GM21390 (cell line): ENCODE data around the gene RRP9.

Source experiments
- ATAC-seq: cut with Tn5 transposase; IDR thresholded peaks from one replicate; pipeline ENCODE4 v1.9.1; 2021; ENCODE audit not compliant: unreplicated experiment

The RRP9 gene

DNA sequence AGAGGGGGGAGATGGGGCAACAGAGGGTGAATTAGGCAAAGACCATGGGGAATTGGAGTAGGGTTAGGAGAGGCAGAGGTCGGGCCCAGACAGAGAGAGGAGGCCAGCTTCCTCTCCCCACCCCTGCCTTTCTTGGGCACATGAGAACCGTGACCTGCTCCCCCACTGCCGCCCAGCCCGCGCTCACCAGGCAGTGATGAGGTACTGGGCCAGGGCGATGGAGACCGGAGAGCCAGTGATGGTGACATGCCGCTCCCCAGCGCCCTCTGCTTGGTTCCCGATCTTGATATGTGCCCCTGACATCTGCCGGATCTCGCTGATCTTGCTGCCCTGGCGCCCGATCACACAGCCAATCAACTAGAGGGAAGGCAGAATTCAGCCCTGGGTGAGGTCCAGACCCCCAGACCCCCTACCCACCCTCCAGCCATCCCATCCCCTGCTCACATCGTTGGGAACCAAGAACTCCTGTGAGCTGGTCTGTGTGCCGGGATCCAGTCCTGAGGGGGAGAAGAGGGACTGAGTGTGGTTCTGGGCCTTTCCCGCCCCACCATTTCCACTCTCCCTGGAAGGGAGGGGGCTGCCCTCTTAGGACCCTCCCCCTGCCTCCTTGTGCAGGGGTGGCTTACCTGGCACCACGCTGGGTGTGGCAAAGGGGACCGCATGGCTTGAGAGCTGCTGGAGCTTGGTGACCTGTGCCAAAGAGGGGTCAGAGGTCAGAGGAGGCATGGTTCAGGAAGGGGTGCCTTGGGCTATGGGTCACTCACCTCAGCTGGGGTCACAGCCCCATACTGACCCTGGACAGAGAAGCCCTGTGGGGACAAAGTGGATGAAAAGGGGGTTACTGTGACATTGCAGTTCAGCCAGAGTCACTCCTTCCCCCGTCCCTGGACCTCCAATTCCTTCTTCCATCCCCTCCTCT is 17.2 kb upstream of the RRP9 start:
- ATAC-seq, result no peak

DNA sequence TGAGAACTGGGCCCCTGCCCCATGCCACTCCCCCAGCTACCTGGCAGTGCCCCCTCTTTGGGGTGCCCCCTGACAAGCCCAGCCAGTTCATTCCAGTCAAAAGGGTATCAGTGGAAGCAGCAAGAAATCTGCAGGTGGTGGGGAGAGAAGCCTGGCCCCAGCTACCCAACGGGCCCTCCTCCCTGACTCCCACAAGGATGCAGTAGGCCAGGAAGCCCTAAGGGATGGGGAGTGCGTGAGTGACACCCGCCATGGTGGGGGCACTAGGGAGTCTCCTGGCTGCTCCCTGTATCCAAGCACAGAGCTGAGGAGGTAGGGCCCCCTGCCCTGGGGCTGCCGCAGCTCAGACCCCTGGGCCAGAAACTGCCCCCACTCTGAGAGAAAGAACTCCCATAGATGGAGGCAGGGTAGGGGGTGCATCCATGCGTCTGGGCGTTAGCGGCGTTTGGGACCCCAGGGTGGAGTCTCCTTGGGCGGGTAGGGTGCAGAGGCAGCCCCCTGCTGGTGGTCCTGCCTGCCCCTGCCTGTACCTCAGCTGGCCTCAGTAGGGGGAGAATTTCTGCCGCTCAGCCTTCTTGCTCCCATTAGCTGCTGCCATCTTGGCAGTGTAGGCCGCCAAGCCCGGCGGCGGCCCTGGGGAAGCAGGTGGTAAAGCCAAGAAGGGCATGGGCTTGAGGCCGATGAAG is 16.0 kb upstream of the RRP9 start:
- ATAC-seq, result no peak

GRCh38 chr3:51955893-51956770 is 14.4 kb upstream of the RRP9 start:
- ATAC-seq, result no peak

DNA sequence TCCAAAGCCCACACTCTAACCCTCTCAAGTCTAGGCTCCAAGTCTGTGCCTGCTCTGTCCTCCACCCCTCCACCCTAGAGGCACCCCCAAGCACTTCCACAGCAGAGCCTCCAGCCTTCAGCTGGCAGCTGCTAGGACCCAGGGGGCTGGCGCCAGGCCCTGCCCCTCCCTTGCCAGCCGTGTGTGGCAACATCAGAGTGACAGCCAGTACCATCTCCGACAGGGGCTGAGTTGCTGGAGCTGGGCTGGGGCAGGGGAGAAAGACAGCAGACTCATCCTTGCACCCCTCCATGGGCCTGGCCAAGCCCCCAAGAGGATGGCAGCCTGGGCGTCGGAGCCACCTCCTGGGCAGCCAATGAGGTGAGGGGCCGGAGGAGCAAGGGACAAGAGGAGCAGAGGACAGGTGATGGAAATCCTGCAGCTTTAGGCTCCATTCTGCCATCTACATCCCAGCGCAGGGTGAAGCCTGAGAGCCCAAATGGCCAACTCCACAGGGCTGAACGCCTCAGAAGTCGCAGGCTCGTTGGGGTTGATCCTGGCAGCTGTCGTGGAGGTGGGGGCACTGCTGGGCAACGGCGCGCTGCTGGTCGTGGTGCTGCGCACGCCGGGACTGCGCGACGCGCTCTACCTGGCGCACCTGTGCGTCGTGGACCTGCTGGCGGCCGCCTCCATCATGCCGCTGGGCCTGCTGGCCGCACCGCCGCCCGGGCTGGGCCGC is 13.6 kb upstream of the RRP9 start, which contains the start of gene GPR62:
Gene GPR62, plus strand, starts transcription at position 207 of the 718 bp plus-strand sequence. Its CDS starts 272 bp downstream, at position 479.
- ATAC-seq, result no peak

GRCh38 chr3:51954713-51955112 is 13.0 kb upstream of the RRP9 start:
- no peak for ATAC-seq

DNA sequence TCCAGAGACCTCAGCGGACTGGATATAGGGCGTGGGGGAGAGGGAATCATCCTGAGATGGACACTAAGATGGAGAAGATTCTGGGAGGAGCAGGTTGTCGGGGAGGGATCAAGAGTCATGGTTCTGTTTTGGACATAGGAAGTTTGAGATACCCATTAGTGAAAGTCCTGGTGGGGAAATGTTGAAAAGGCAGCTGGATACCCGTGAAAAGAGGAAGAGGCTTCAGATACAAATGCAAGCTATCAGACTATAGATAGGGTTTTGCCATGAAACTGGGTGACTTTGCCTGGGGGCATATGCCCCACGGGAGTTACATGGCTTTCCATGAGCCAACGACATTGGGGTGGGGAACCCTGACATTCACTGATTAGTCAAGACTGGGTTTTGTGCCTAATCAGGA is 12.4 kb upstream of the RRP9 start:
- no peak for ATAC-seq

- ATAC-seq, result no peak
Observed at GRCh38 chr3:51953445-51953844, 11.7 kb upstream of the RRP9 start.

- no peak for ATAC-seq
Observed at GRCh38 chr3:51950899-51951298, 9.2 kb upstream of the RRP9 start.

DNA sequence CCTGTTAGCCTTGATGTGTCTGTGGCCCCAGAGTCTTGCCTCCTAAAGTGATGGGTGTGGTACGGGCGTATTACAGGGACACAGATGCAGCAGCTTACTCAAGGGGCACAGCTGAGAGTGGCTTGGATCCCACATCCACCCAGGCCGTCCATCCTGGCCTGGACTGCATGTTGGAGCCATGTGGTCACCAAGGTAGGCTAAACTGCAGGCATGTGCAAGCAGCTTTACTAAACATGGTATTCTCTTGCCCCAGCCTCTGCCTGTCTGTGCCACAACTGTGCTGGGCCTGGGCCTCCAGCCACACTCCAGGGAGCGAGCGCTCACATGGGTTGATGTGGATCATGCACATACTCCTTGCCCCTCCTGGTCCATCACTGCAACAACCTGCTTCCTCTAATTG is 7.4 kb upstream of the RRP9 start:
- ATAC-seq, result no peak

DNA sequence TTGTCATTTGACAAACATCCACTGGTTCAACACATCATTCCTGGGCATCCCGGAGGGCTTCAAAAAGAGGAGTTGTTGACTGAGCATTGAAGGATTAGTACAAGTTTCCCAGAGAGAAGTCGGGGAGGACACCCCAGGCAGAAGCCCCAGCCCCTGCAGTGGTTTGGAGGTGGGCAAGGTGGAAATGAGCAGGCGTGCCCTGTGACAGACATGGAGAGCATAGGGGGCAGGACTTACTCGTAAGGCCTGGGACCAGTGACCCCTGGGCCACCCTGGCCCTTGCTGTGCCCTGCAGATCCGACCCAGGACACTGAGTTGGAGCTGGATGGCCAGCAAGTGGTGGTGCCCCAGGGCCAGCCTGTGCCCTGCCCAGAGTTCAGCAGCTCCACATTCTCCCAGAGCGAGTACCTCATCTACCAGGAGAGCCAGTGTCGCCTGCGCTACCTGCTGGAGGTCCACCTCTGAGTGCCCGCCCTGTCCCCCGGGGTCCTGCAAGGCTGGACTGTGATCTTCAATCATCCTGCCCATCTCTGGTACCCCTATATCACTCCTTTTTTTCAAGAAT is 6.4 kb upstream of the RRP9 start:
- ATAC-seq, result no peak

DNA sequence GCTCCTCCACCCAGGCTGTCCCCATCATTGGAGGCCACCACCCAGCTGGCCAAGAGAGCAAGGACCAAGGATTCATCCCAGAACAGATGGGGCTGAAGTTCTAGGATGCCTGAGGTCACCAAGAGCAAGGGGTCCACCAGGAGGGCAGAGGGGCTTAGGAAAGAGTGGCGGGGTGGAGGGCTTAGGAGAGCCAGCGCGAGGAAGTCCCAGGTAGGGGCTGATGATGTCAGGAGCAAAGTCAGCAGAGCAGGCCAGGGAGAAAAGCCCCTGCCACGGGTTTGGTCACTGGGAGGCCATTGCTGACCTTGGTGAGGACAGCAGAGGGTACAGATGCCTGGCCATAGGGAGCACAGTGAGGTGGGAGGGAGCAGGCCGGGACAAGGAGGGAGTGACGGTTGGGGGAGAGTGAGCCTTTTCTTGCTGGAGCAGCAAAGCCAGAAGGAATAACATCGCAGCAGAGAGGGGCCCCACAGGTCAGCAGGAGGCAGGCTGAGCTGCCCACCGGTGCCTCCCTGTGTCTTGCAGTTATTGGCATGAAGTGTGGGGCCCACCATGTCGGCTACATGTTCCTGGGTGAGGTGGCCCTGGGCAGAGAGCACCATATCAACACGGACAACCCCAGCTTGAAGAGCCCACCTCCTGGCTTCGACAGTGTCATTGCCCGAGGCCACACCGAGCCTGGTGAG is 5.7 kb upstream of the RRP9 start:
- ATAC-seq, result no peak

GRCh38 chr3:51946796-51947195 is 5.1 kb upstream of the RRP9 start:
- no peak for ATAC-seq

DNA sequence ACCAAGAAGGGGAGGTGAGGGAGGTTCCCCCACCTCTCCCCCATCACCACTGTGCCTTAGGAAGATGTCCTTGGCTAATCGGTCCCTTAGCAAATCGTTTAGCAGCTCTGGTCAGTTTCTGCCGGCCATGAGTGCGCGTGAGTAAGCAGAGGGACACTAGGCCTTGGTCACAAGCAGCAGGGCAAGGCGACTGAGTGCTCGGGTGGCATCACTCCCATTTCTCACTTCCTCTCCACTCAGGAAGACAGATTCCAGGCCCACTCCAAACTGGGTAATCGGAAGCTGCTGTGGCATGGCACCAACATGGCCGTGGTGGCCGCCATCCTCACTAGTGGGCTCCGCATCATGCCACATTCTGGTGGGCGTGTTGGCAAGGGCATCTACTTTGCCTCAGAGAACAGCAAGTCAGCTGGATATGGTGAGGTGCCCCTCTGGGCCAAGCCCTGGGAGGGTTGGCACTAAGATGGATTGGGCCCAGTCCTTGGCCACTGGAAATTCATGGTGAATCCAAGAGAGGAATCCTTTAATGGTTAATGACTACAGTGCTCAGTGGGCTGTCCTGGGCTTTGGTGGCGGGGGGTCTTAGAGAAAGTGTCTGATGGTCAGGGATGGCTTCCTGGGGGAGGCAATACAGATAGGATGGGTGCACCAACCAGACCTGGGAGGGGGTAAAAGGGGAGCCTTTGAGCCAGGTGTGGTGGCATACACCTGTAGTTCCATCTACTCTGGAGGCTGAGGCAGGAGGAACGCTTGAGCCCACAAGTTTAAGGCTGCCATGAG is 4.4 kb upstream of the RRP9 start:
- no peak for ATAC-seq

- ATAC-seq, result no peak
Observed at GRCh38 chr3:51945031-51945840, 3.5 kb upstream of the RRP9 start.

DNA sequence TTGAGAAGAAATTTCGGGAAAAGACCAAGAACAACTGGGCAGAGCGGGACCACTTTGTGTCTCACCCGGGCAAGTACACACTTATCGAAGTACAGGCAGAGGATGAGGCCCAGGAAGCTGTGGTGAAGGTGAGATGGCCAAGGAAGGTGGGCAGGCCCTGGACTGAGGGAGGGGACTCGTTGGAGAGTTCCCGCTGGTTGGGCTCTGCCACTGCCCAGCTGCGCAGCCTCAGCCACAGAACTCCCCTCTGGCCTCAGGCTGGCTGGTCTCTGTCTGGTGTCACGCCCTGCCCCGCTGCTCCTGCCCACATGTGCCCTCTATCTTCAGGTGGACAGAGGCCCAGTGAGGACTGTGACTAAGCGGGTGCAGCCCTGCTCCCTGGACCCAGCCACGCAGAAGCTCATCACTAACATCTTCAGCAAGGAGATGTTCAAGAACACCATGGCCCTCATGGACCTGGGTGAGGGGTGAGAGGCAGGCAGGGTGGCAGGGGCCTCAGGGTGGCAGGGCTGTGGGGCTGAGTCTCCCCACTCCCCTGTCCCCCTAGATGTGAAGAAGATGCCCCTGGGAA is 2.8 kb upstream of the RRP9 start:
- ATAC-seq, result no peak

- ATAC-seq, result no peak
Observed at GRCh38 chr3:51943451-51944391, 2.0 kb upstream of the RRP9 start.
